GM18498 (cell line): ENCODE measurements around the gene MSRB1.

Experiments
- ATAC-seq: cut with Tn5 transposase; IDR thresholded peaks from one replicate; pipeline ENCODE4 v1.9.1; 2021; ENCODE audit warnings: mild to moderate bottlenecking, moderate library complexity; ENCODE audit not compliant: unreplicated experiment

MSRB1 gene

GRCh38 chr16:1918351-1919326, 24.4 kb downstream of the MSRB1 start, which contains the start of gene HS3ST6:
Gene HS3ST6 (minus strand): TSS chr16:1918415. CDS start chr16:1918323, 92 bp downstream.
- ATAC-seq = no peak

DNA sequence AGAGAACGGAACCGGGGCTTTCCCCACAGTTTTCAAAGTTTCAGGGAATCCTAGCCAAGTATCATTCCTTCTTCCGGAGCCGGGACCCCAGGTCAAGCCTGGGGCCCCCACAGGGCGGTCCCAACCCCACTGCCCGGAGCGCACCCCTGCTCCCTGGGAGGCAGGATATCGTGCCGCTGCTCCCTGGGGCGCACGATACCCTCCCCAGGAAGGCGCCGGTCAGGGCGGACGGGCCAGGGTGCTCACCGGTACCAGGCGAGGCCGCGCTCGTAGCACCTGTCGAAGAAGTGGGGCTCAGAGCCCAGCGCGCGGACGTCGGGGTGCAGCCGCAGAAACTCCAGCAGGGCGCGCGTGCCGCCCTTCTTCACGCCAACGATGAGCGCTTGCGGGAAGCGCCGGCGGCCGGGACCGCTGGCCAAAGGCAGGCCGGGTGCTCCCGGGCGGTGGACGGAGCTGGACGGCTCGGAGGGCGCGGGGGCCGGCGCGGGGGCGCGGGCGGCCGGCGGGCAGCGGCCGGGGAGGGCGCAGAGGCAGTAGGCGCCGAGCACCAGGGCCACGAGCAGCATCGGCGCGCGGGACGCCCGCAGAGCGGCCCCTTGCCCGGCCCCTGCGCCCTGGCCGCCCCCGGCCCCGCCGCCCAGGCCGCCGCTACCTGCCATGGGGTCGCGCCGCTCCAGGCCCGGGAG, 25.2 kb downstream of the MSRB1 start:
- no peak for ATAC-seq

DNA sequence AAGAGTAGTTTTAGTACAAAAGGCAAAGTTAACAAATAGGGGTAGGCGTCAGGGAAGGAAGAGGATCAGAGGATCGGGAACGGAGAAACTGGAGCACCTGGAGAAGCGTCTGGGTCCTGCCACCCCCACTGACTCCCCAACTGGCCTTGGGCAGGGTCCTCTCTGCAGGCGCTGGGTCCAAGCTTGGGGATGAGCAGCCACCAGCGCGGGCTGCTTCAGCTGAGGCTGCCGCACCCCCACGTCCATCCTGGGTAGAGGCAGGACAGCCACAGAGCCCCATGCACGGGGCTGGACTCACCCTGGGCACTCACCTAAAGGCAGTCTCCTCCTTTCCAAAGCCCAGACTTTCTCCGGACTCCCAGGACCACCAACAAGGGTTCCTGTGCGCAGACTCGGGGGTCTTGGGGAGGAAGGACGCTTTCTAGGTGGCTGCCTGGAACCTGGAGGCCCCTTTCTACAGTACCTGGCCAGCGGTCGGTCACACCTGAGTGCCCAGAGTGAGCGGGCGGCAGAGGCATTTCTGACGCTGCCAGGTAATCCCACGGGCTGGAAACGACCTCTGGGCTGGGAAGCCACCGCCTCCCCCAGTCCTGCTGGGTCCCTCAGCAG, 25.8 kb downstream of the MSRB1 start:
- no peak for ATAC-seq

DNA sequence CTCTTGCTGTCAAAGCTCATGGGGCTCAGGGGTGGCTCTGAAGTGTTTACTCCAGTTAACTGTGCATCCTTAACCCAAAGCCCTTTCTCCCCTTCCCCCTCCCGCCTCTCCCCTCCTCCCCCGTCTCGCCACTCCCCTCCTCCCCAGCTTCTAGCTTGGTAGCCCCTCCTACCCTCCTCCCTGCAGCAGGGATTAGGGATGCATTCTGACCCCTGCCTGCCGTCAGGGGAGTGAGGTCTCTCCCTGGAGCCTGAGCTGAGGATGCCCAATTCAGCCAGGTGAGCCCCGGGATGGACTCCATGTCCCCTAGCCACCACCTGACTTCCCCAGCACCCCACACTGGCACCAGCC, 26.4 kb downstream of the MSRB1 start:
- ATAC-seq = no peak

DNA sequence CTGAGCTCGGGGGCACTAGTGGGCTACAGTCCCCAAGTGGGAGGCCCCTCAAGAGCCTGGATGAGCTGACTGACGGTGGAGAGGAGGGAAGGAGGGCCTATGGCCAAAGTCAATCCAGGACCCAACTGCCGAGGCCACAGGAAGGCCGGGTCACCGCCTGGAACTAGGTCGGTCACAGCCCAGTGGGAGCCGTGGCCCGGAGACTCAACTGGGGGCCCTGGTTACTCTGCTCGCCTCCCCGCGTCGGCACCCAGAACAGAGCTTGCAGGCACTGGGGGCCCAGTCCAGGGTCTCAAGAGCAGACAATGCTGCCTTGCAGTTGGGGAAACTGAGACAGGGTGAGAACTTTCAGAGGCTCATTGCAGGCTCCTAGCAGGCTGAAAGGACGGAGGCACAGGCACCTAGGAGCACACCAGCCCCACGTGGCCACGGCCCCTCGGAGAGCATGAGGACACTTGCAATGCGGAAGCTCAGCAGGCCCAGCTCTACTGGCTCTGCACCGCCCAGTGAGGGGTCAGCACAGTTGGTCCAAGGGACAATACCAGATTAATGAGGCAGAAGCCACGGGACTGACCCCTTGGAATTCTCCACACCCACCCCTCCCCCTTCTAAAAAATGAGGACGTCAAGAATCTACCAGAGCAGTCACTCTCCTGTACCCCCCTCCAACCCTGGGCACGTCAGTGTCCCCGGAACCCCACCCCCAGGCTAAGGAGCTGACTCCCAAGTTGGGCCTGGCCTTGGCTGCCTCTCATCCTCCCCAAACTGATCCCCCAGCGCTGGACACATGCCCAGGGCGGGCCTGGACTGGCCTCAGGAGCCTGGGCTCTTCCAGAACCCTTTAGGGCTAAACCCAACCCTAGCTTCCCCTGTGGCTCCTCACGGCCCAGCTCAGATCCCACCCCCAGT, 27.0 kb downstream of the MSRB1 start:
- ATAC-seq = no peak

GRCh38 chr16:1914988-1915387, 28.0 kb downstream of the MSRB1 start:
- ATAC-seq = no peak

DNA sequence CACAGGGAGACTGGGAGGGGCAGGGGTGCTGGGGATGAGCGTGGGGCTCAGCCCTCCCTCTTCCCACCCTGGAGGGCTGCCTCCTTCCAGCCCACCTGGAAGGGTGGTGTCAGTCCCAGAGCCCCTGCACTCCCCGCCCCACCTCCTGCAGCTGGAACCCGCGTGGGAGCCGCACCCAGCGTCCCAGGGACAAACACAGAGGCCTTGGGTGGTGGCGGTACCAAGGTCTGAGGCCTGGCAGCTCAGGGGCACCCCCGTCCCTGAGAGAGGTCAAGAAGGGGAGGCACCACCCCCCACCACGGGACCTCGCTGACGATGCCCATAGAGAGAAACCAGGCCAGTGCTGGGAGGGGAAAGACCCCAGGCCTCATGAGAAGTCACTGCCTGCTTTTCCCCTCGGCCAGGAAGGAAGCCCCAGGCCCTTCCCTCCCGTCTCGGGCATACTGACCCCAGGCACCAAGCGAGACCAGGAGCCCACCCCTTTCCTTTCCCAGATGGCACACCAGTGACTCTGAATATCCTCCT, 28.9 kb downstream of the MSRB1 start:
- no peak for ATAC-seq

DNA sequence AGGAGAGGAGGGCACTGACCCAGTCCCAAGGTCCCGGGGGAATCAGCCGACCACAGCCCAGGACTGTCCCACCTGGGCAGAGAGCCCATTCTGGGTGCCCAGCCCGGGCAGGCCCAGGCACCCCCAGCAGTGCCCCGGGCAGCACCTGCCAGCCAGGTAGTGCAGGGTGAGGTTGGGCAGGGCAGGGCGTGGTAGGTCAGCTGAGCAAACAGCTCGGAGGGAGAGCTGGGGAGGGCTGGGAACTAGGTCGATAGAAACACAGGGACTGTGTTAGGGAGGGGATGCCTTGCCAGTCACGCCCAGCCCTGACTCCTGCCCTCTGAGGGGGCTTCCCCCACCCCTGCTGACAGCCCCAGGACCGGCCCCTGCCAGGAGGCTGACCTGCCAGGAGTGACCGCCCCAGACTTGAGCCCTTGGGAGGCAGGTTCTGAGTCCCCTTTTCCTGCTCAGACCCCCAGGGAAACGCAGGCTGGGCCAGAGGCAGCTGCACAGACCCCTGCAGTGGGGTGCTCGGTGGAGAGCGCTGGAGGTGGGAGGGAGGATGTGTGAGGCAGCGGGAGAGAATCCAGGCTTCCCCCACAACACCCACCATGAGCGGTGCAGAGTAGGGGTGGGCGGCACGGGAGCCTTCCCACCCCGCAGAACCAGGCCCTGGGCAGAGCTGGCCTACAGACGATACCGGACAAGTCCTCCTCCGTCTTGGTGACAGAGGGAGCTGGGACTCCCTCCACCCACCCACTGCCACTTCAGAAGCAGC, 29.5 kb downstream of the MSRB1 start:
- no peak for ATAC-seq

- no peak for ATAC-seq
Measured at GRCh38 chr16:1912215-1912543, 30.8 kb downstream of the MSRB1 start.

GRCh38 chr16:1911467-1912214, 31.4 kb downstream of the MSRB1 start:
- ATAC-seq = no peak

GRCh38 chr16:1909561-1910231, 33.3 kb downstream of the MSRB1 start:
- no peak for ATAC-seq

GRCh38 chr16:1908983-1909382, 34.0 kb downstream of the MSRB1 start:
- ATAC-seq = no peak

DNA sequence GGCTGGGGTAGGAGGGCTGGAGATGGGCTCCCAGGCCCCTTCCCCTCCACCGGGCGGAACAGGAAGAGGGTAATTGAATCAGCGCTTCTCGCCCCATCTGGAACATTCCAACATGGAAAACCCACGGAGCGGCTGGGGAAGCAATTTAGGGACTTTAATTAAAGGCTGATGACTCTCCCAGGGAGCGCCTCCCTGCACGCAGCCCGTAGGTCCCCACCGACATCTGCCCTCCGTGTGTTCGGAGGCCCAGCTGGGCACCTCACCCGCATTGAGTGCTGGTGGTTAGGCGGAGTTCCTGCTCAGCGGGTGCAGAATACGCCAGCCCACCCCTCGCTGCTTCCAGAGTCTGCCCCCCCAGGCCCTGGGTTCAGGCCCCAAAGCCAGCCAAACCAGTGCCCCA, 34.8 kb downstream of the MSRB1 start:
- ATAC-seq = no peak

GRCh38 chr16:1907226-1907860, 35.7 kb downstream of the MSRB1 start:
- ATAC-seq = no peak

GRCh38 chr16:1906846-1907165, 36.2 kb downstream of the MSRB1 start:
- ATAC-seq = no peak

- no peak for ATAC-seq
Measured at GRCh38 chr16:1906055-1906845, 36.7 kb downstream of the MSRB1 start.
